Right hindlimb (tissue), 1 donor: ENCODE measurements around the gene CNR2.
A peak's percentile ranks its signal among the peaks of the same experiment; 100 is the strongest.
"Not testable (repeated sequence)": the region's sequence is repeated elsewhere in the genome, so short reads cannot be mapped to it uniquely, and the experiment has no call there.

Experiments
- DNase-seq: peaks from one replicate; pipeline ENCODE4 v3.0.0-alpha.2; 2018

The CNR2 gene

GRCh38 chr1:23916209-23917131 lies 3.3 kb upstream of the CNR2 start:
- DNase-seq = peak; percentile 71

DNA sequence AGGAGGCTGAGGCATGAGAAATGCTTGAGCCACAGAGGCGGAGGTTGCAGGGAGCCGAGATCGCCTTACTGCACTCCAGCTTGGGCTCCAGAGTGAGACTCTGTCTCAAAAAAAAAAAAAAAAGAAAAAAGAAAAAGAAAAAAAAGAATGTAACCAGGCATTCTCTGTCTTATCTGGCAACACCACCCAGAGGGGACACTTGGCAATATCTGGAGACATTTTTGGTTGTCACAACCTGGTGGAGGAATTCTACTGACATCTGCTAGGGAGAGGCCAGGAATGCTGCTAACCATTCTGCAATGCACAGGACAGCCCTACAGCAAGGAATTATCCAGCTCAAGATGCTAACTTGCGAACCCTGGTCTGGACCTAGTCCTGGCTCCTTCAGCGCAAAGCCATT lies 2.3 kb upstream of the CNR2 start:
- DNase-seq = no peak

DNA sequence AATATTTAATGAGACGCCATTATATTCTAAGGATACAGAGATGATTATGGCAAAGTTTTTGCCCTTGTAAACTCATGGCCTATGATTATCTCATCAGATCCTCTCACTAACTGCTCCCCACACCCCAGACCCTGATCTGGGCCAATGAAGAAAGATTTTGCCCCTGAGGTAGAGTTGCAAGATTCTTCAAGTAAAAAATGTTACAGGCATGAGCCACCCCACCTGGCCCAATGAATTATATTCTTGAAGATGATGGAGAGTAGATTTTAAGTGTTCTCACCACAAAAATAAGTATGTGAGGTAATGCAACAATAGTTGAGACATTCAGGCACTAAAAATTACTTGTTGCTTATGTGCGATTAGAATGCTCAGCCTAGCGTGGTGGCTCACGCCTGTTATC lies 1.8 kb upstream of the CNR2 start:
- no peak for DNase-seq

DNA sequence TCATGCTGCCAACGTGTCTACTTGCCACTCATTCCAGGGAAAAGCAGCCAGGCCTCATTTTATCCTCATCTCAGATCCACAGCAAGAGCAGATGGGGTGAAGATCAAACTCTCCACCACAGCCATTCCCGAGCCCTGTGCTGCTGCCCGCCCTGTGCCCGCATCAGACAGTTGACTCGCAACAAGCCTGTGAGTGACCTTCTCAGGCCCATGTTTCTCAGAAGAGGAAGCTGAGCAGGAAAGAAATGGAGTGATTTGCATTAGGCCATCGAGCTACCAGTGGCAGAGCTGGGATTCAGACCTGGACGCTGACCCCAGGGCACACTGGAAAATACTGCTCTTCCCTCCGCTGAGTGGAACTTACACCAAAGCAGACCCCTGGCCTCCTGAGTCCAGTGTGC lies 1.2 kb downstream of the CNR2 start:
- DNase-seq = no peak

- no peak for DNase-seq
Observed at GRCh38 chr1:23910553-23911246, 2.5 kb downstream of the CNR2 start.

GRCh38 chr1:23910144-23910543 lies 3.0 kb downstream of the CNR2 start:
- no peak for DNase-seq

DNA sequence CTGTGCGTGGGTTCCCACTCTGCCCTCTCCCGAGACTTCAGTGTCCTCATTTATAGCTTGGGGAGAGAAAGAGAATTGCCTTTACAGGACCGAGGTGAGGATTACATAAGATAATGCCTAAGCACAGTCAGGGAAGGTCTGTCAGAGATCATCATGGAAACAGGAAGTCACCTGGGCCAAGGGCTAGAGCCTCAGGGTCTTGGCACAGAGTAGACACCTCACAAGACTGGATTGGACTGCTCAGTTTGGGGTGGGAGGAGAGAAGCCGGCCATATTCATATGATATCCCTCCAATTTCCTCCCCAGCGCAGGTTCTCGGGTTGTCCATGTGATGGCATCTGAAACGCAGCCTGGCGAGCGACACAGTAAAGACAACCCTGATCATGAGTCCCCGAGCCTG lies 3.8 kb downstream of the CNR2 start:
- DNase-seq = no peak

- no peak for DNase-seq
Observed at GRCh38 chr1:23908453-23909341, 4.5 kb downstream of the CNR2 start.

DNA sequence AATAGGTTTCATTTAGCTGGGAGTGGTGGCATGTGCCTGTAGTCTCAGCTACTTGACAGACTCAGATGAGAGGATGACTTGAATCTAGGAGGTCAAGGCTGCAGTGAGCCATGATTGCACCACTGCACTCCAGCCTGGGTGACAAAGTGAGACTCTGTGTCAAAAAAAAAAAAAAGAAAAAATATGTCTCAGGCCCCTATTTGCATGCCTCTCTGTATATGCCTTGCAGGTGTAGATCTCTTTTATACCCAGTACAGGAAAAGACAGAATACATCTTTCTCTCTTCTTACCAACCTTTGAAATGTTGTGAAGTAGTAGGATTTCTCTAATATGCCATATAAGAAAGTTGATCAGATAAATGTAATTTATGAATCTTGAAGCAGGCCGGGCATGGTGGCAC lies 6.4 kb downstream of the CNR2 start:
- no peak for DNase-seq

GRCh38 chr1:23905461-23906025 lies 7.6 kb downstream of the CNR2 start:
- DNase-seq = no peak

DNA sequence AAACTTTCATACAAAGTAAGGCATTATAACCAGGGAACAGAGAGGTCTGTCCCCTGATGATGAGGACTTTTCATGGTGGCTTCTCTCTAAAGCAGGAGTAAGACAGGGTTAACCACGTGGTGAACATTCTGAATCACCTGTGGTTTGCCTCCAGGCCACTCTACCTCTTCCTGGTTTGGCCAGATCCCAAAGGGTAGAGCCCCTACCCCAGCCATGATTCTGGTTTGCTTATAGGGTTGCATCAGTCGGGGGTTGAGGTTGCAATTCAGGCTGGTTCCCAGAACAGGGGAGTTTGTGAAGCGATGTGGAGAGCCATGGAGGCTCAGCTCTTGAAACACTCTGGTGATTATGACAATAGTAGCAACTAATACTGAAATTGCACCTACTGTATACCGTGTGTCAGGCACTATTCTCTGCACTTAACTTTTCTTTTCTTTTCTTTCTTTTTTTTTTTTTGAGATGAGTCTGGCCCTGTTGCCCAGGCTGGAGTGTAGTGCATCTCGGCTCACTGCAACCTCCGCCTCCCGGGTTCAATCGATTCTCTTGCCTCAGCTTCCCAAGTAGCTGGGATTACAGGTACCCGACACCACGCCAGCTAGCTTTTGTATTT lies 8.3 kb downstream of the CNR2 start:
- DNase-seq = no peak

DNA sequence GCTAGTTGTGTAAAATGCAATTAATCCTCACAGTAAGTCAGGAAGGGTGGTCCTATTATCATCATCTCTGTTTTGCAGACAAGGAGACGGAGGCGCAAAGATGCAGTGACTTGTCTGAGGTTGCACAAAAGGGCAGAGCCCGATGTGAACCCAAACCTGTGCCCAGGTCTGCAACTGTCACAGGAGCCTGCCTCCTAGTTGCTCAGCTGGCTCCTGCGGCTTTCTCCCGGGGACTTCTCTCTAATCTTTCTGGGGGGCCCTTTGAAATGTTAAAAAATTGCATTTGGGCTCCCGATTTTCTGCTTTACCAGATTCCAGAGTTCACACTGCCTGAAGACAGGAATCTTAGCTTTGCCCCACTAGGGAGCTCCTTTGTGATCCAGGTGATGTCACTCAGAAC lies 9.4 kb downstream of the CNR2 start:
- DNase-seq = no peak

- peak; percentile 27 for DNase-seq
Observed at GRCh38 chr1:23902321-23903278, 10.6 kb downstream of the CNR2 start.

DNA sequence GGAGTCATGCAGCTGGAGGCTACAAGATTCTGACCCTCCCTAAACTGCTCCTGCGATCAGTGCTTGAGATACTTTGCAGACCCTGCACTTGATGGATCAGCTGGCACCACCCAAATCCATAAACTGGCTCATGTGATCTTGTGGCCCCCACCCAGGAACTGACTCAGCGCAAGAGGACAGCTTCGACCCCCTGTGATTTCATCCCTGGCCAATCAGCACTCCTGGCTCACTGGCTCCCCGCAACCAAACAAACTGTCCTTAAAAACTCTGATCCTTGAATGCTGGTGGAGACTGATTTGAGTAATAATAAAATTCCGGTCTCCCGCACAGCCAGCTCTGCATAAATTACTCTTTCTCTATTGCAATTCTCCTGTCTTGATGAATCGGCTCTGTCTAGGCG lies 13.1 kb downstream of the CNR2 start:
- not testable (repeated sequence) for DNase-seq

- DNase-seq = no peak
Observed at GRCh38 chr1:23899070-23899469, 14.1 kb downstream of the CNR2 start.

DNA sequence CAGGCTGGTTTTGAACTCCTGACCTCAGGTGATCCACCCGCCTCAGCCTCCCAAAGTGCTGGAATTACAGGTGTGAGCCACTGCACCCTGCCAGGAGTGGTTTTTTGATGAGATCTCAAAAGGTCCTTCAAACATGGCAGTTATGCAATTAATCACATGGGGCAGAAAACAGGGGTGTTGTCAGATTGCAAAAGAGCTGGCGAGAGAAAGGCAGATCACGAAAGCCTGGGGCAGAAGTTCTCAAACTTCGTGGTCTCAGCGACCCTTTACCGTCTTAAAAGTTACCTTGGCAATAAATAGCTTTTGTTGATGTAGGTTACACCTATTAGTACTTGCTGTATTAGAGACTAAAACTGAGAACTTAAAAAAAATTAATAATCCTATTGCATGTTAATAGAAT lies 16.1 kb downstream of the CNR2 start:
- DNase-seq = no peak

DNA sequence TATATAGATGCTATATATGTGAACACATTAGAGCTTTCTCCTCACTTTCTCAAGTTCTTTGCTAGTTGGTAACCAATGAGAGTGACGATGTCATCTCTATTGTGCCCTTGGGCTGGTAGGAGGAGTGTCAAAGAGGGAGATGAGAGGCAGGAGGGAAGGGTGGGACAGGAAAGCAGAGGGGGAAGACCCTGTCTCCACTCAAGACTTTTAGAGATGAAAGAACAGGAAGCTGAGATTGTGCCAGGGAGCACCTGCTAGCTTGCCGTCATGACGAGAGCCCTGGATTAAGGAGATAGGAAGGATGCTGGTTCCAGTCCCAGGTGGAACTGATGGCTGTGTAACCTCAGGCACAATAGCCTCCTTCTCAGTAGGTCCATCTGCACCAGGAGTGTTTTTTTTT lies 16.7 kb downstream of the CNR2 start:
- DNase-seq = no peak

- no peak for DNase-seq
Observed at GRCh38 chr1:23895993-23896392, 17.2 kb downstream of the CNR2 start.

DNA sequence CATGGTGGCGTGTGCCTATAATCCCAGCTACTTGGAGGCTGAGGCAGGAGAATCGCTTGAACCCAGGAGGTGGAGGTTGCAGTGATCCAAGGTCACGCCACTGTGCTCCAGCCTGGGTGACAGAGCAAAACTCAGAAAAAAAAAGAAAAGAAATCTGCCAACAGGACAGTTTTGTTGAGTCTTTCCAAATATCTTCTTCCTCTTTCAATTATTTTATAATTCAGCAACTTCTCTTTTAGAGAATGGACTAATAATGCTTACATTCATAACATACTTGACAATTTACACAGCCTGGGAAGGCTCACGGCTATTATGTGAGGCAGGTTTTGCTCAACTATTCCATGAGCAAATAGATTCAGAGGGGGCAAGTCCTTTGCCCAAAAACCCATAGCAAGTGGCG lies 18.1 kb downstream of the CNR2 start:
- DNase-seq = no peak

GRCh38 chr1:23889074-23889473 lies 24.1 kb downstream of the CNR2 start:
- DNase-seq = no peak

DNA sequence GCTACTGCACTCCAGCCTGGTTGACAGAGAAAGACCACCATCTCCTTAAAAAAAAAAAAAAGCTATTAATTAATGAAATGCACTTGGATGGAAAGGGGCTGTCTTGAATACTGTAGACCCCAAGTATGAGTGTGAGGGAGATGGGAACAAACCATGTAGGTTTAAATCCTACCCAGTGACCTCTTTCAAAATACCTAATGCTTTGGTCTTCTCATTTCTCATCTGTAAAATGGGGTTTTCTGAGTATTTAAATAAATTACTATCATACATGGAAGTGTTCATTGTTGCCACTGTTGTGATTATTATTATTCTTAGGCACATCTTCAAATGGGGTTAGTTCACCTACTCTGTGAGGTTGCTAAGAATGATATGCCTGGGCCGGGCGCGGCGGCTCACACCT lies 27.9 kb downstream of the CNR2 start:
- DNase-seq = no peak
